HL-60 (cell line): ENCODE data around the gene QRICH1.

Experiments
- CTCF ChIP-seq: IDR thresholded peaks from one replicate; pipeline ENCODE4 v1.5.1; 2011; ENCODE audit warnings: low read length, control low read depth, inconsistent platforms; ENCODE audit not compliant: insufficient read depth
- GABPA ChIP-seq: IDR thresholded peaks from 2 replicates; pipeline ENCODE4 v1.6.1; 2012; ENCODE audit warnings: low read depth
- POLR2AphosphoS5 ChIP-seq: IDR thresholded peaks from 2 replicates; pipeline ENCODE4 v1.6.1; 2012; ENCODE audit warnings: low read depth
- REST ChIP-seq: IDR thresholded peaks from 2 replicates; pipeline ENCODE4 v1.6.1; 2012; ENCODE audit warnings: low read depth; ENCODE audit not compliant: insufficient replicate concordance

- no peak for TF ChIP-seq CTCF
- no peak for TF ChIP-seq REST
- TF ChIP-seq POLR2AphosphoS5, result no peak
- no peak for TF ChIP-seq GABPA
Measured at GRCh38 chr3:49032646-49033304, 61.1 kb downstream of the QRICH1 start.
